Uterus (tissue), 2 donors: ENCODE results near the gene PFKL.

Source experiments
- POLR2A ChIP-seq, 2 donors: fragments of 450-650 bp; IDR thresholded peaks; one replicate each; pipeline ENCODE4 v1.6.1; 2016; ENCODE audit warnings: antibody characterized with exemption in 2 of 2, mild to moderate bottlenecking in 1 of 2, moderate library complexity in 1 of 2
- TF ChIP-seq, protein P1 (sequence below), 4 experiments: fragments of 200-600 bp in 2 of 4; fragments of 450-650 bp in 2 of 4; sonication (generic) in 2 of 4; IDR thresholded peaks; one replicate each; pipeline ENCODE4 v1.5.1; 2016 to 2019; ENCODE audit warnings: antibody characterized with exemption in 4 of 4, mild to moderate bottlenecking in 2 of 4, moderate library complexity in 1 of 4

DNA sequence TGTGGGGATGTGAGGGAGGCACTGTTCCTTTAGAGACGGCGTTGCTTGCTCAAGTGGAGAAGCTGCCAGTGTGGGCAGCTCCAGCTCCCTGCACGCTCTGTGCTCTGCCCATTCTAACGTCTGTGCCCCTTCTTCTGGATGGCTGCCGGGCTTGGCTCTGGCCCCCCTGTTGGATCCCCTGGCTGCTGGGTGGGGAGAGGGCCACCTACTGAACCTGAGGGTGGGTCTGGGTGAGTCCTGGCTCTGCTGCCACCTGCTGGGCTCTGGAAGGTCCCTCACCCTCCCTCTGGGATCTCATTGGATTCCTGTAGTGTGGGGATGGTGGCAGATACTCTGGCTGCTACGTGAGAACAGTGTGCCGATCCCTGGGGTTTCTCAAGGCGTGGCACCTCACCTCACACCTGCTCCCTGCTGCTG, 5.0 kb downstream of the PFKL start:
- TF ChIP-seq POLR2A (IDR thresholded peaks at IDR 0.05) = no peak
- TF ChIP-seq, protein P1, sequence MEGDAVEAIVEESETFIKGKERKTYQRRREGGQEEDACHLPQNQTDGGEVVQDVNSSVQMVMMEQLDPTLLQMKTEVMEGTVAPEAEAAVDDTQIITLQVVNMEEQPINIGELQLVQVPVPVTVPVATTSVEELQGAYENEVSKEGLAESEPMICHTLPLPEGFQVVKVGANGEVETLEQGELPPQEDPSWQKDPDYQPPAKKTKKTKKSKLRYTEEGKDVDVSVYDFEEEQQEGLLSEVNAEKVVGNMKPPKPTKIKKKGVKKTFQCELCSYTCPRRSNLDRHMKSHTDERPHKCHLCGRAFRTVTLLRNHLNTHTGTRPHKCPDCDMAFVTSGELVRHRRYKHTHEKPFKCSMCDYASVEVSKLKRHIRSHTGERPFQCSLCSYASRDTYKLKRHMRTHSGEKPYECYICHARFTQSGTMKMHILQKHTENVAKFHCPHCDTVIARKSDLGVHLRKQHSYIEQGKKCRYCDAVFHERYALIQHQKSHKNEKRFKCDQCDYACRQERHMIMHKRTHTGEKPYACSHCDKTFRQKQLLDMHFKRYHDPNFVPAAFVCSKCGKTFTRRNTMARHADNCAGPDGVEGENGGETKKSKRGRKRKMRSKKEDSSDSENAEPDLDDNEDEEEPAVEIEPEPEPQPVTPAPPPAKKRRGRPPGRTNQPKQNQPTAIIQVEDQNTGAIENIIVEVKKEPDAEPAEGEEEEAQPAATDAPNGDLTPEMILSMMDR (IDR thresholded peaks at IDR 0.05) = peak; percentile 31 to 63 (median 56)
